Myocyte (in vitro differentiated cells): ENCODE results near the gene GET4. TPM values are rescaled to one million over a fixed set of nuclear protein-coding genes. Genes with fewer than 3 reads are reported as not detected.

Experiments
- DNase-seq: peaks from one replicate; pipeline ENCODE4 v3.0.0-alpha.2; 2012; ENCODE audit warnings: low read depth
- polyA plus RNA-seq: library from polyadenylated mRNA; unstranded; fragments of >200 nt; gene quantifications from one replicate; pipeline ENCODE4 v1.2.1, GENCODE V29; 2012; ENCODE audit warnings: missing spikeins
- total RNA-seq: library from RNA; depleted of rRNA; stranded (reverse); fragments of >200 nt; gene quantifications from 2 replicates; pipeline ENCODE4 v1.2.3, GENCODE V29; 2014

The GET4 gene
- total RNA-seq = 47.6 and 57.2 TPM in 2 replicates
- 48.5 TPM for polyA plus RNA-seq

- peak; percentile 95 for DNase-seq
These were observed at the start of gene GET4 for GRCh38 chr7:876077-876971. Gene GET4, plus strand, starts transcription at chr7:876554. Its CDS starts 92 bp downstream, at chr7:876646.

- DNase-seq = peak; percentile 38
These were observed 47.4 kb upstream of the GET4 start for GRCh38 chr7:828793-829561.

DNA sequence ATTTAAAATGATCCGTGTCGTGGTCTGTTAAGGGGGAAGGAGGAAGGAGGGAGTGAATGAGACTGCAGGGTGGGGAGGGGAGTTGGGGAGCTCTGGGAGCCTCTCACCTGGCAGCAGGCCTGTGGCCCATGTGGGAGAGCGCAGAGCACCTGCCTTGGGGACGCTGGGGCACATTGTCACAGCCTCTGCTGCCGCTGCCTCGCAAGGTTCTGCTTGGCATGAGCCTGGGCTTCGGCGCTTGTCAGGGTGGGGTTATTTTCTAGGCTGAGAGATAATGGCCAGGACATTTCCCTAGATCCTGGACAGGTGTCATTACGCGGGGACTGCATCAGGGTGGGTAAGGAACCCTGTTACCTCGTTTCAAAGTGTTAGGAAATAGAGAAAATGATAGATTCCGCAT is 46.3 kb upstream of the GET4 start:
- no peak for DNase-seq

DNA sequence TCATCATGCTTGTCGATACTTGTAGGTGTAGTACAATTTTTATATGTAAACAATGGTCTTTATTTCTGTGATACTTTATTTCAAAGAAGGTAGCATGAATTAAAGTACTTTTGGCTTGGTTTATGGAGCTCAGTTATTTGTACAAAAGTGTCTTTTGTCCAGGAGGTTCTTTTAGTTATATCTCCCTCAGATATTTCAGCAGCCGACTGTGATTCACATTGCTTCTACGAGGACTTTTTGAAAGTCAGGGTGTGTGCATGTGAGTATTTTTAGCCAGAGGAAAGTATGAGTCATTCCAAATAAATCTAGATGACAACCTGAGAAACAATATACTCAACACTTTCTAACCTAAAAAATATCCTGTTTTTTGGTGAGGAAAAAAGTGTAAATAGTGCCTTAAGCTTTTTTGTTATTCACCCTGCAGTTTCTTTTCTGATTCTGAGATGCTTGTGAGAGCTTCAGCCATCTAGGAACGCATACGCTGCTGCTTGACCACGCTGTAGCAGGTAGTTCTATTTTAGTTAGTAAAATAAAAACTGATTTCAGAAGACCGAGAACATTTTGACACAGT is 44.7 kb upstream of the GET4 start:
- peak; percentile 86 for DNase-seq

- peak; percentile 46 for DNase-seq
These were observed 44.0 kb upstream of the GET4 start, which contains the start of gene SUN1 for GRCh38 chr7:832167-832967. Gene SUN1, plus strand, starts transcription at chr7:832476. Its CDS starts 49 bp downstream, at chr7:832525.

DNA sequence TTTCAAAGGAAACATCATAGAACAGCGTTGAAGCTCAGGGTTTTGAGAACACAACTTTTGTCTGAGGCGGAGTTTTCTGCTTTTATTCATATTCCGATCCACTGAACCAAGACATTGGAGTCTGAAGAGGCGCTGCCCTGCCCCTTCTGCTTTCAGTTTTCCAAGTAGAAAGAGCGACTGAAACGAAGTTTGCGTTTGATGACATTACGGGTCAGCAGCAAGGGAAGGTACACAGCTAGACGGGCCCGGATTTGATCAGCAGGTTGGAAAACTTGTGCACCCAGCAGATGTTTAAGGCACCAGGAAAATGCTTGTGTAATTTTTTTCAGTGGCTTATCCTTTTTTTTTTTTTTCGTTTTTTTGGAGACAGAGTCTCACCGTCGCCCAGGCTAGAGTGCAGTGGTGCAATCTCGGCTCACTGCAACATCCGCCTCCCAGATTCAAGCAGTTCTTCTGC is 43.4 kb upstream of the GET4 start:
- no peak for DNase-seq

DNA sequence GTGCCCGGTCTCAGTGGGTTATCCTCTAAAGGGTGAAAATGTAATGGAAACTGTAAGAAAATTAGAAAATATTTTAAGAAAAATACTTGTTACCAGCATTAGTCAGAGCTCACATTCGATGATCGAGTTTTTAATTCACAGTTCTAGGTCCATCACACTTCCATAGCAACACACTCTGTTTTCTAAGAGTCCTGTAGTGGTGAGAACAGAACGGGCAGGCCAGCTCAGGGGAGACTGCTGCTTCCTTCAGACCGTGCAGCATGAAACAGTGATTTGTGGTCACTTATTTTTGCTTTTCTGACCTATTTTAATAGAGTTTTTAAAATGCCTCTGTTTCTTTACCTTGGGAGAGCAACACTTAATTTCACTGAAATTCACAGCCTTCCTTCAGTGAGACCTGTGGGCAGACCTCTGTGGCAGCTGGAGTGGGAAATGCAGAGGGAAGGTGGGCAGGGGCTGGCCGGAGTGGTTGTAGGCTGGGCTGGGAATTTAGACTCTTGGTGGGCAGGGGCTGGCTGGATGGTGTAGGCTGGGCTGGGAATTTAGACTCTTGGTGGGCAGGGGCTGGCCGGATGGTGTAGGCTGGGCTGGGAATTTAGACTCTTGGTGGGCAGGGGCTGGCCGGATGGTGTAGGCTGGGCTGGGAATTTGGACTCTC is 42.6 kb upstream of the GET4 start:
- DNase-seq = no peak

DNA sequence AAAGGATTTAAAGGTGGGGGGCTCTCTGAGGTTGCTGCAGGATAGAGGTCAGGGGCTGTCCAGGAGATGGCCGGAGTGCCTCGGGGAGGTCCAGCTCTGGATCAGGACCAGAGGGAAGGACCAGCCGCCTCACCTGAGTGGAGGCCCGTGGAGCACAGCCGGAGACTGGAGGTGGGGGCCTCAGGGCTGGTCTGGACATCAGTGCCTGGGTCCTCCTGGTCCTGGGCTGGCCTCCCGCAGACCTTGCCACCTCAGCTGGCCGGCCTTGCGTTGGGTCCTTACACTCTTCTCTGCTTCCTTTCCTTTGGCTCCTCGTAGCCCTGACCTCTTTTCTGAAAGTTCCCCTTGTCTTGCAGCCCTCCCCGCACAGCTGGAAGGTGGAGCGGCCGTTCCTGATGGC is 42.1 kb upstream of the GET4 start:
- no peak for DNase-seq

- no peak for DNase-seq
These were observed 41.3 kb upstream of the GET4 start for GRCh38 chr7:835021-835420.

DNA sequence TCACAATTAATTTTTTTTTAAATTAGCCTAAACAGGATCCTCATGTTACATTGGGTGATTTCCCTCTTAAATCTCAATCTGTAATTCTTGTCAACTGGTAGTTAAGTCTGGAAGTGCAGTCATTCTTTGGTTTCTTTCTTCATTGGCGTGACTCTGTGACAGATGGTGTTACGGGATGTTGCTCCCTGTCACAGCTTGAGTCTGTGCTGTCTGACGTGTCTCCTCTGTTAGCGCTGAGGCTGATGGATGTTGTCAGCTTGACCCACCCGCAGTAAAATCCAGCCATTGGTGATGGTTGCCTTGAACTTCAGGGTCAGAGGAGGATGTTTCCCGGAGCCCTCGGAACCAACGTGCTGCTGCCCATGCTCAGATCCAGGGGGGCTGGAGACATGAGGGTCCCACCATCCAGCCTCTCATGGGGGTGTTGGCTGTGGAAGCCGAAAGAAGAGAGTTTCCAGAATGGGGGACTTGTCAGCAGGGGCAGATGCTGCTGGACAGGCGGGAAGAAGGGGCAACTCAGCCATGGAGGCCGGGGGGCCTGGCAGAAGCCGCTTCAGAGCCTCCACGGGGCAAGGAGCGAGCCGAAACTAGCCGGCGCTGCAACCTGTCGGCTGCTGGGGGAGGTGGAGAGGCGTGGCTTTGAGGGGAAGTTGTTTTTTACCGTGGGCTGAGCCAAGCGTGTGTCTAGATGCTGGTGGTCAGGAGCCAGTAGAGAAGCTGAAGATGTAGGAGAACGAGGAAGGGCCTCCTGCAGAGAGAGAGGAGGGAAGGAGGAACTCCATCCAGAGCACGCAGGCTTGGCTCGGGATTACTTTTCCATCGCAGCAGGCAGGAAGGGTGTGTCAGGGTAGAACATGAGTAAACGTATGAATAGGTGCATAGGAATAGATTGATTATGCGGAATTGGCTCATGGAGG is 40.6 kb upstream of the GET4 start:
- no peak for DNase-seq

GRCh38 chr7:836429-836828 is 39.9 kb upstream of the GET4 start:
- DNase-seq = peak; percentile 55

GRCh38 chr7:837001-837400 is 39.4 kb upstream of the GET4 start:
- no peak for DNase-seq

- no peak for DNase-seq
These were observed 36.3 kb upstream of the GET4 start for GRCh38 chr7:840001-840600.

GRCh38 chr7:841943-842342 is 34.4 kb upstream of the GET4 start:
- DNase-seq = no peak

GRCh38 chr7:842431-843031 is 33.8 kb upstream of the GET4 start:
- DNase-seq = no peak

GRCh38 chr7:843230-843629 is 33.1 kb upstream of the GET4 start:
- no peak for DNase-seq

DNA sequence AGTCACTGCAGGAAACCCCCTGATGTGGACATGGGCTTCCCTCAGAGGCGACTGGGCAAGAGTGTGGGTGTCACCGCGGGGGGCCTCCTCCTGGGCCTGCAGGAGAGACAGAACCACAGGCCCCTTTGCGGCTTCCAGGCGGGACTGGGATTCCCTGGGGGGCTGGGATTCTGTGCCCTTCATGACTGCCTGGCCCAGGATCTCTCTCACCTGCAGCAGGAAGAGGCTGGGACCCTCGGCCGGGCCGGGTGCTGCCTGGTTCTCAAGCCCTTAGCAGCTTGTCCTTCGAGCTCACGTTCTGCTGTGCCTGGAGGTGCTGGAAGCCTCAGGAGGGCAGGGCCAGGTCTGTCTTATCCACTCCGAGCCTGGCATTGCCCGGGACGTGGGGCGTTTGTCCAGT is 32.3 kb upstream of the GET4 start:
- DNase-seq = no peak

GRCh38 chr7:844514-844913 is 31.8 kb upstream of the GET4 start:
- no peak for DNase-seq

DNA sequence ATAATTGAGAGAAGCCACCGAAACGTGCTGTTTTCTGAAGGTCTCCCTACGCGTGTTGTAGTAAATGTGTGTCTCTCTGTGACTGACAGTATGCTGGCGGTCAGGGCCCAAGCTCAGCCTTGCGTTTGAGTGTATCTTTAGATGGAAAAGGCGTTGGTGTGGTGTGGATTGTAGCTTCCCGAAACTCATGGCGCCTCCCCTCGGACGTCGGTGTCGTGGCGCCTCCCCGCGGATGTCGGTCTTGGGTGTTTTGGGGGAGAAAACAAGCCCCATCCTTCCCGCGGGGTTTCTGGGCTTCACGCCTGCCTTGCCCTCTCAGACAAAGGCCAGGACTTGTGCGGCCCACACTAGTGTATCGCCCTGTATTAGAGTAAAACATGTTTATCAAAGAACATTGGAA is 31.3 kb upstream of the GET4 start:
- no peak for DNase-seq
